Osteoblast (primary cell): Measurements from ENCODE around the gene CDCA8. TPM values are rescaled to one million over a fixed set of nuclear protein-coding genes. Genes with fewer than 3 reads are reported as not detected.

Experiments used
- DNase-seq: peaks from one replicate; pipeline ENCODE4 v3.0.0; 2011; ENCODE audit warnings: low spot score, mixed read lengths; ENCODE audit not compliant: insufficient read length; ENCODE audit errors: missing footprints
- H2AFZ ChIP-seq: 2 replicates; pipeline ENCODE4 v1.6.0; 2011; ENCODE audit warnings: mild to moderate bottlenecking, low read length
- H3K27ac ChIP-seq: 2 replicates; pipeline ENCODE4 v1.5.1; 2011; ENCODE audit warnings: mild to moderate bottlenecking, low read depth, low read length, moderate library complexity
- H3K27me3 ChIP-seq: 2 replicates; pipeline ENCODE4 v1.6.0; 2012; ENCODE audit warnings: mild to moderate bottlenecking, control low read depth, inconsistent platforms, low read length, moderate library complexity; ENCODE audit not compliant: insufficient read depth
- H3K36me3 ChIP-seq: 2 replicates; pipeline ENCODE4 v1.5.1; 2011; ENCODE audit warnings: mild to moderate bottlenecking, low read length, control low read depth, moderate library complexity; ENCODE audit not compliant: insufficient read depth
- H3K4me1 ChIP-seq: 2 replicates; pipeline ENCODE4 v1.5.1; 2011; ENCODE audit warnings: mild to moderate bottlenecking, low read length, control low read depth, moderate library complexity; ENCODE audit not compliant: insufficient read depth
- H3K4me2 ChIP-seq: 2 replicates; pipeline ENCODE4 v1.6.0; 2011; ENCODE audit warnings: mild to moderate bottlenecking, low read length; ENCODE audit not compliant: insufficient read depth
- H3K4me3 ChIP-seq: fragments of 200-600 bp; sonication (generic); 3 replicates; pipeline ENCODE4 v1.5.1; 2012; ENCODE audit warnings: mild to moderate bottlenecking, low read length, inconsistent platforms; ENCODE audit not compliant: insufficient read depth
- H3K79me2 ChIP-seq: 2 replicates; pipeline ENCODE4 v1.6.0; 2012; ENCODE audit warnings: mild to moderate bottlenecking, low read length, control low read depth, inconsistent platforms; ENCODE audit not compliant: insufficient read depth
- H3K9me3 ChIP-seq: 2 replicates; pipeline ENCODE4 v1.5.1; 2011; ENCODE audit warnings: low read depth, low read length, control low read depth
- H4K20me1 ChIP-seq: 2 replicates; pipeline ENCODE4 v1.6.0; 2012; ENCODE audit warnings: mild to moderate bottlenecking, low read length, control low read depth; ENCODE audit not compliant: insufficient read depth
- total RNA-seq: library from RNA; depleted of rRNA; stranded (reverse); fragments of >200 nt; gene quantifications from 2 replicates; pipeline ENCODE4 v1.2.3, GENCODE V29; 2012
- TF ChIP-seq, protein P1 (sequence below): IDR thresholded peaks from 2 replicates; pipeline ENCODE4 v1.5.1; 2011; ENCODE audit warnings: mild to moderate bottlenecking, low read depth, low read length, moderate library complexity; ENCODE audit errors: extremely low read depth

Gene CDCA8
- total RNA-seq, 1 donor: 1.8 TPM

DNA sequence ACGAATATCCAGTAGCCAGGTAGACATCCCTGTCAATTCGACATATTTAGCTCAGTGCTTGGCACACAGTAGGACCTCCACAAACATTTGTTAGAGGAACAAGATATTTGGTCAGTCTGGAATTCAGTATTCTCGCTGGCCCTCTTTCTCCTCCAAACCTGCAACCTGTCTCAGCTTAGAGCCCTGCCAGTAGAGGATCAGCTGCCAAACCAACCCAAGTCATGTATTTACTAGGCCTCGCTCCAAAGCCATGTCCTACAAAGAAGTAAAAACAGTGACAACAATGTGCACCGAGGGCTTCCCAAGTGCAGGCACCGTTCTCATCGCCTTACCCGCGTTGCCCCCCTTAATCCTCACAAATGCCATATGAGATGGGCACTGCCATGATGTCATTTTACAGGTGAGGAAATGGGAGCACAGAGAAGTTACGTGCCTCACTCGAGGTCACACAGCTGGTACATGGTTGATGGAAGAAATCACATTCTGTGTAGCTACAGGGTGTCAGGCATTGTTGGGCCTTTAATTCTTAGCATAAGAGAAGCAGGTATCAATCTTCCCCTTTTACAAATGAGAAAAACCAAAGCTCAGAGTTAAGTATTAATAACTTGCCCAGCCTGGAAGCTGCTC lies 26.0 kb upstream of the CDCA8 start:
- Histone ChIP-seq H3K36me3 (no peaks in the 10 kb centered on the region), H3K4me1 (no peaks in the 10 kb centered on the region), H3K4me2 (no peak overlapping the region), H3K4me3 (no peak overlapping the region), H4K20me1 (no peaks in the 10 kb centered on the region), H2AFZ (no peak overlapping the region), H3K27me3 (peaks cover 25% of the 10 kb centered on the region), H3K79me2 (no peaks in the 10 kb centered on the region), H3K9me3 (no peaks in the 10 kb centered on the region), H3K27ac (no peak overlapping the region)
- no peak for DNase-seq
- TF ChIP-seq, protein P1, sequence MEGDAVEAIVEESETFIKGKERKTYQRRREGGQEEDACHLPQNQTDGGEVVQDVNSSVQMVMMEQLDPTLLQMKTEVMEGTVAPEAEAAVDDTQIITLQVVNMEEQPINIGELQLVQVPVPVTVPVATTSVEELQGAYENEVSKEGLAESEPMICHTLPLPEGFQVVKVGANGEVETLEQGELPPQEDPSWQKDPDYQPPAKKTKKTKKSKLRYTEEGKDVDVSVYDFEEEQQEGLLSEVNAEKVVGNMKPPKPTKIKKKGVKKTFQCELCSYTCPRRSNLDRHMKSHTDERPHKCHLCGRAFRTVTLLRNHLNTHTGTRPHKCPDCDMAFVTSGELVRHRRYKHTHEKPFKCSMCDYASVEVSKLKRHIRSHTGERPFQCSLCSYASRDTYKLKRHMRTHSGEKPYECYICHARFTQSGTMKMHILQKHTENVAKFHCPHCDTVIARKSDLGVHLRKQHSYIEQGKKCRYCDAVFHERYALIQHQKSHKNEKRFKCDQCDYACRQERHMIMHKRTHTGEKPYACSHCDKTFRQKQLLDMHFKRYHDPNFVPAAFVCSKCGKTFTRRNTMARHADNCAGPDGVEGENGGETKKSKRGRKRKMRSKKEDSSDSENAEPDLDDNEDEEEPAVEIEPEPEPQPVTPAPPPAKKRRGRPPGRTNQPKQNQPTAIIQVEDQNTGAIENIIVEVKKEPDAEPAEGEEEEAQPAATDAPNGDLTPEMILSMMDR: no peak

DNA sequence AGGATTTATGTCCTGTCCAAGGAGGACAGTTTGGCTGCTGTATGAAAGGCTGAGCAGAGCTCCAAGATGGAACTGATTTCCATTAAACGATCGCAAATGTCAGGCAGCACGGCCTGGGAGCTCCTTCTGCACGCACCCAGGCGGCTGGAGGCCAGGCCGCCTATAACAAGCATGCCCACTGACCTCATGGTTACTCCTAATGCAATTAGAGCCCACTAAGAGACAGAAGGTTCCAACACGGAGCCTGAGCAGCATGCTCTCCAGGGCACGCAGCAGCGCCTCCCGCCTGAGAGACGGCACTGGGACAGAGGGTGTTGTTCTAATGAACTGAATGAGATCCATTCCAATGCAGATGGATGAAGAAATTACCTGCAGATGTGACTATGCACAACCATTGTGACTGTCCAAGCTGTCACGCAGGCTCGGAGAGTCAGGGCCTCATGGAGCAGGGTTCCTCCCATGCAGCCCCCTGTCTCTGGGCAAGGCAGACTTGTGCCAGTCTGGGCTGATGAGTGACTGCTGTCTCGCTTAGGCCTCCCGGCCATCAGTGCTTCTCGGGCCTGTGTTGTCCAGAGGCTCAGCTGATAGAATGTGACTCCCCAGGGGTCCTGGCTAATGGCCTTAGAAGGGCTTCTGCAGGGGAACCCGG lies 25.2 kb upstream of the CDCA8 start:
- no peaks in the 10 kb centered on the region for H3K79me2 ChIP-seq
- DNase-seq: no peak
- H3K4me2 ChIP-seq: no peak overlapping the region
- no peak overlapping the region for H2AFZ ChIP-seq
- H3K9me3 ChIP-seq: no peaks in the 10 kb centered on the region
- no peak overlapping the region for H3K27ac ChIP-seq
- H3K36me3 ChIP-seq: no peaks in the 10 kb centered on the region
- TF ChIP-seq, protein P1: no peak
- H3K4me3 ChIP-seq: no peak overlapping the region
- H4K20me1 ChIP-seq: no peaks in the 10 kb centered on the region
- H3K4me1 ChIP-seq: no peaks in the 10 kb centered on the region
- peaks cover 25% of the 10 kb centered on the region for H3K27me3 ChIP-seq

DNA sequence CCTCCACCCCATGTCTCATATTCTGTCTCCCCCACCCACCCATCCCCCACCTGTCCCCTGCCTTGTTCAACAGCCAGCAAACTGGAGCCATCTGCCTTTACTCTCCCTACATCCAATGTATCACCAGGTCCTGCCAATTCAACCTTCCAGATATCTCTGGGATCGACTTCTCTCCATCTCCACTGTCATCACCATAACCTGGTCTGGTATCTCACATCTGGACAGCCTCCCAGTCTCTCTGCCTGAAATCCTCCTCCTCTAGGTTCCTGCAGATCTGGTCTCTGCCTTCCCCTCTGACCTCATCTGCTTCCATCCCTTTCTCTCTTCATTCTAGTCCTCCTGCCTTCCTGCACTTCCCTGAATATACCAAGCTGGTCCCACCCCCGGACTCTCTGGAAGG lies 22.2 kb upstream of the CDCA8 start:
- Histone ChIP-seq H3K79me2 (no peaks in the 10 kb centered on the region), H3K4me2 (no peak overlapping the region), H3K27ac (no peak overlapping the region), H3K27me3 (peaks cover 36% of the 10 kb centered on the region), H3K4me1 (no peaks in the 10 kb centered on the region), H2AFZ (no peak overlapping the region), H3K9me3 (no peaks in the 10 kb centered on the region), H4K20me1 (no peaks in the 10 kb centered on the region), H3K36me3 (no peaks in the 10 kb centered on the region), H3K4me3 (no peak overlapping the region)
- DNase-seq: no peak
- TF ChIP-seq, protein P1: no peak

DNA sequence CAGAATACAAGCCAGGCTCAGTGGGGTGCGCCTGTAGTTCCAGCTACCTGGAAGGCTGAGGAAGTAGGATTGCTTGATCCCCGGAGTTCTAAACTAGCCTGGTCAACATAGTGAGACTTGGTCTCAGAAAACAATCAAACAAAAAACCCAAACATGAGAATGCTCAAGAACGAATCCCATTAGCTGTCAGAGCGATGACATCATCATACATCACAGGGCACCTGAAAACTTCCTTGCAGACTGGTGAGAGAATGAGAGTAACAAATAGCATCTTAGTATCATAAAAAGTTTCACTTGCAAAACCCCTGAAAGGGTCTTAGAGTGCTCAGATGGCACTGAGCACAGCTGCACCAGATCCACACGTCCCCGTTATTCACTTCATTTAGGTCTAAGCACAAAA lies 21.1 kb upstream of the CDCA8 start:
- Histone ChIP-seq H3K27me3 (peaks cover 36% of the 10 kb centered on the region), H3K27ac (no peak overlapping the region), H3K4me2 (no peak overlapping the region), H4K20me1 (no peaks in the 10 kb centered on the region), H3K9me3 (no peaks in the 10 kb centered on the region), H3K4me1 (no peaks in the 10 kb centered on the region), H2AFZ (no peak overlapping the region), H3K79me2 (no peaks in the 10 kb centered on the region), H3K36me3 (no peaks in the 10 kb centered on the region), H3K4me3 (no peak overlapping the region)
- TF ChIP-seq, protein P1: no peak
- no peak for DNase-seq
